Astrocyte (in vitro differentiated cells and primary cell): Measurements from ENCODE around the gene MARCHF10.

Experiments
- CTCF ChIP-seq: IDR thresholded peaks from 2 replicates; pipeline ENCODE4 v1.5.1; 2011; ENCODE audit warnings: low read depth, mild to moderate bottlenecking, inconsistent platforms, low read length, moderate library complexity; ENCODE audit not compliant: insufficient read depth
- EZH2 ChIP-seq: IDR thresholded peaks from 2 replicates; pipeline ENCODE4 v1.6.1; 2012; ENCODE audit warnings: mild to moderate bottlenecking, low read length, inconsistent platforms; ENCODE audit not compliant: insufficient read depth

GRCh38 chr17:62689441-62690167 is 118.5 kb downstream of the MARCHF10 start:
- no peak for TF ChIP-seq CTCF
- no peak for TF ChIP-seq EZH2
